Measurements from ENCODE around the gene EVI5.

DNA sequence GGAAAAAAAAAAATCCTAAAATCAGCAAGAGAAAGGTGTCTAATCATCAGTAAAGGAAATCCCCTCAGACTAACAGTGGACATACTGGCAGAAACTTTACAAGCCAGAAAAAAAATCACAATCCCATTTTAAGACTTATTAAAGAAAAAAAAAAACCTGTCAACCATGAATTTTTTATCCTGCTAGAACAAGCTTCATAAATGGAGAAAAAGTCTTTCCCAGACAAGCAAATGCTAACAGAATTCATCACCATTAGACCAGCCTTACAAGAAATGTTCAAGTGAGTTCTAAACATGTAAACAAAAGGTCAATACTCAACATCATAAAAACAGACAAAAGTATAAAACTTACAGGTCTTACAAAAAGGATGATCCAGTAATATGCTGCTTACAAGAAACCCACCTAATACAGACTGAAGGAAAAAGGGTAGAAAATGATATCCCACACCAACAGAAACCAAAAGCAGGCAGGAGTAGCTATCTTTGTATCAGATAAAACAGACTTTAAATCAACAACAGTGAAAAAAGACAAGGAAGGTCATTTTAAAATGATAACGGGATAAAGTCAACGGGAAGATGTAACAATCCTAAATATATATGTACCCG is 129.6 kb downstream of the EVI5 start:
- TF ChIP-seq POLR2A (IDR thresholded peaks at IDR 0.05) (no peak), CTCF (IDR thresholded peaks at IDR 0.05) (no peak), POLR2AphosphoS5 (IDR thresholded peaks at IDR 0.05) (no peak), EP300 (IDR thresholded peaks at IDR 0.05) (no peak)

Measured in sigmoid colon (tissue), 4 donors.